WTC11 (cell line): ENCODE results near the gene MRPL14. TPM values are rescaled to one million over a fixed set of nuclear protein-coding genes. Genes with fewer than 3 reads are reported as not detected.

Source experiments
- ATAC-seq: fragments of 200-7000 bp; cut with Tn5 transposase; 2 replicates; pipeline ENCODE4 v1.10.0; 2021; ENCODE audit warnings: mild to moderate bottlenecking, moderate library complexity
- CTCF ChIA-PET: fragments of 300-600 bp; sonication (Branson Sonifier 250); formaldehyde crosslinking; loops from one replicate; lab custom pipeline; 2021; ENCODE audit warnings: antibody characterized with exemption; lab: Charles Lee
- POLR2A ChIA-PET: fragments of 350-600 bp; sonication (Branson Sonifier 250); formaldehyde crosslinking; loops from one replicate; lab custom pipeline; 2021; ENCODE audit warnings: antibody characterized with exemption; lab: Charles Lee
- DNase-seq: peaks from one replicate; pipeline ENCODE4 v3.0.0; 2021; ENCODE audit warnings: low spot score
- H3K27ac Mint-ChIP-seq: 2 replicates; pipeline ENCODE4 v1.8.0; 2021; ENCODE audit warnings: mixed read lengths
- H3K27me3 Mint-ChIP-seq: 2 replicates; pipeline ENCODE4 v1.8.0; 2021; ENCODE audit warnings: low read depth, mild to moderate bottlenecking, moderate library complexity, mixed read lengths
- H3K36me3 Mint-ChIP-seq: 2 replicates; pipeline ENCODE4 v1.8.0; 2021; ENCODE audit warnings: mixed read lengths
- H3K4me1 Mint-ChIP-seq: 2 replicates; pipeline ENCODE4 v1.8.0; 2022; ENCODE audit warnings: mixed read lengths
- H3K4me3 Mint-ChIP-seq: 2 replicates; pipeline ENCODE4 v1.8.0; 2021; ENCODE audit warnings: mild to moderate bottlenecking, moderate library complexity, mixed read lengths
- H3K9me3 Mint-ChIP-seq: 2 replicates; pipeline ENCODE4 v1.8.0; 2021; ENCODE audit warnings: mixed read lengths
- CBFB ChIP-seq: sonication (generic); formaldehyde crosslinking; IDR thresholded peaks from 2 replicates; pipeline ENCODE4 v1.8.1; 2022; ENCODE audit warnings: mild to moderate bottlenecking, low read depth, missing genetic modification reagents
- ESRRA ChIP-seq: sonication (generic); formaldehyde crosslinking; IDR thresholded peaks from 2 replicates; pipeline ENCODE4 v1.8.1; 2022; ENCODE audit warnings: mild to moderate bottlenecking, missing genetic modification reagents, borderline replicate concordance
- FOXJ3 ChIP-seq: sonication (generic); formaldehyde crosslinking; IDR thresholded peaks from 2 replicates; pipeline ENCODE4 v1.9.0; 2021; ENCODE audit warnings: missing genetic modification reagents, mild to moderate bottlenecking, borderline replicate concordance
- GABPB1 ChIP-seq: sonication (generic); formaldehyde crosslinking; IDR thresholded peaks from 2 replicates; pipeline ENCODE4 v1.8.1; 2023; ENCODE audit warnings: mild to moderate bottlenecking, missing genetic modification reagents
- JAZF1 ChIP-seq: fragments of 250-450 bp; sonication (Bioruptor Pico); IDR thresholded peaks from 2 replicates; pipeline ENCODE4 v1.9.0; 2021; ENCODE audit warnings: moderate library complexity, mild to moderate bottlenecking, inconsistent platforms
- NFYB ChIP-seq: sonication (generic); formaldehyde crosslinking; conservative IDR thresholded peaks from 2 replicates; pipeline ENCODE4 v1.8.0; 2022; ENCODE audit warnings: low read depth, missing genetic modification reagents
- NR3C1 ChIP-seq: sonication (generic); formaldehyde crosslinking; conservative IDR thresholded peaks from 2 replicates; pipeline ENCODE4 v1.8.1; 2023; ENCODE audit warnings: low read depth, mild to moderate bottlenecking, missing genetic modification reagents
- PRRX2 ChIP-seq: fragments of 250-450 bp; sonication (Bioruptor Pico); IDR thresholded peaks from 2 replicates; pipeline ENCODE4 v1.8.0; 2021; ENCODE audit warnings: mild to moderate bottlenecking
- SMAD3 ChIP-seq: sonication (generic); formaldehyde crosslinking; IDR thresholded peaks from 2 replicates; pipeline ENCODE4 v1.8.0; 2022; ENCODE audit warnings: missing genetic modification reagents, mild to moderate bottlenecking, borderline replicate concordance
- SOX15 ChIP-seq: fragments of 250-450 bp; sonication (Bioruptor Pico); IDR thresholded peaks from 2 replicates; pipeline ENCODE4 v1.9.0; 2021; ENCODE audit warnings: mild to moderate bottlenecking
- TEAD4 ChIP-seq: sonication (generic); formaldehyde crosslinking; IDR thresholded peaks from 2 replicates; pipeline ENCODE4 v1.8.0; 2022; ENCODE audit warnings: mild to moderate bottlenecking, missing genetic modification reagents
- ZNF232 ChIP-seq: sonication (generic); formaldehyde crosslinking; IDR thresholded peaks from 2 replicates; pipeline ENCODE4 v1.8.0; 2022; ENCODE audit warnings: mild to moderate bottlenecking, missing genetic modification reagents
- ZNF423 ChIP-seq: fragments of 250-450 bp; sonication (Bioruptor Pico); IDR thresholded peaks from 2 replicates; pipeline ENCODE4 v2.1.2; 2022; ENCODE audit warnings: mild to moderate bottlenecking, moderate library complexity
- total RNA-seq: library from RNA; stranded (reverse); gene quantifications from 3 replicates; pipeline ENCODE4 v1.2.3, GENCODE V29; 2021
- TF ChIP-seq, protein P1 (sequence below): sonication (generic); formaldehyde crosslinking; IDR thresholded peaks from 2 replicates; pipeline ENCODE4 v1.8.0; 2023; ENCODE audit warnings: missing genetic modification reagents, mild to moderate bottlenecking, borderline replicate concordance
- TF ChIP-seq, protein P2 (sequence below): fragments of 250-450 bp; sonication (Bioruptor Pico); IDR thresholded peaks from 2 replicates; pipeline ENCODE4 v1.9.0; 2021; ENCODE audit warnings: mild to moderate bottlenecking
- TF ChIP-seq, protein P3 (sequence below): sonication (generic); formaldehyde crosslinking; IDR thresholded peaks from 2 replicates; pipeline ENCODE4 v1.8.1; 2023; ENCODE audit warnings: mild to moderate bottlenecking, missing genetic modification reagents, moderate library complexity
- TF ChIP-seq, protein P4 (sequence below): sonication (generic); formaldehyde crosslinking; IDR thresholded peaks from 2 replicates; pipeline ENCODE4 v1.8.1; 2023; ENCODE audit warnings: mild to moderate bottlenecking, missing genetic modification reagents, moderate library complexity
- TF ChIP-seq, protein P5 (sequence below): sonication (generic); formaldehyde crosslinking; IDR thresholded peaks from 2 replicates; pipeline ENCODE4 v1.8.1; 2023; ENCODE audit warnings: mild to moderate bottlenecking, missing genetic modification reagents, borderline replicate concordance
- TF ChIP-seq, protein P6 (sequence below): sonication (generic); formaldehyde crosslinking; IDR thresholded peaks from 2 replicates; pipeline ENCODE4 v1.8.1; 2022; ENCODE audit warnings: mild to moderate bottlenecking, moderate library complexity, missing genetic modification reagents
- TF ChIP-seq, protein P7 (sequence below): sonication (generic); formaldehyde crosslinking; IDR thresholded peaks from 2 replicates; pipeline ENCODE4 v1.8.0; 2022; ENCODE audit warnings: missing genetic modification reagents

MRPL14 gene
- total RNA-seq, 1 experiment from 2014 or later: 74.2 TPM

DNA sequence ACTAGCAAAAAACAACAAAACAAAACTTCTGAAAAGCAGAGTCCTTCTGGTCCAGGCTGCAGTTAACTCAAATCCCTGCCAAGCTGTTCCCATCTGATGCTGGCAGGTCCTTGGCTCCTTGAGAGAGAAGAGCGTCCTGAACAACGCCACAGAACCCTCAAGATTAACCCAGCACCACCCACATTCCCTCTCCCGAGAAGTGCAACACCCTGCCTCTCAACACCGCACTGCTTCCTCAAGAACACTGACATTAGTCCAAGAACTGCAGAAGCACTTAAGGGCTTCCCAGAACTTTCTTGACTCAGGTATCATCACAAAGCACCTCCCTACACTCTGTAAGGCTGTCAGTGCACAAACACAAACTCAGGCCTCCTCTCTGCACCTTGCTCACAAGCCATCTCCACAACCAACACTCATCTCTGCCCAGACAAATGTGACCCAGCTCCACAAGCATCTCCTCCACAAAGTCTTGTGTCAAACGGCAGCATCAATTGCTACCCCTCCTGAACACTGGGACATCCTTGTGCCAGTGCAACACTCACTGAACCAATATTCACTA lies 7.5 kb downstream of the MRPL14 start:
- ChIA-PET CTCF (no interaction called here), POLR2A (no interaction called here)
- H3K4me1 Mint-ChIP-seq: peaks cover 56% of the 10 kb centered on the region
- no peaks in the 10 kb centered on the region for H3K9me3 Mint-ChIP-seq
- H3K4me3 Mint-ChIP-seq: no peak overlapping the region
- peak overlapping the region; percentile 70 for H3K27ac Mint-ChIP-seq
- DNase-seq: no peak
- peaks cover 7% of the 10 kb centered on the region; the same call in 1 of the 2 replicates for H3K36me3 Mint-ChIP-seq
- no peaks in the 10 kb centered on the region for H3K27me3 Mint-ChIP-seq
- TF ChIP-seq SMAD3 (CRISPR knock-in tag) (no peak), ZNF232 (CRISPR knock-in tag) (no peak), JAZF1 (no peak), PRRX2 (CRISPR knock-in tag) (no peak), TEAD4 (no peak), CBFB (CRISPR knock-in tag) (no peak), FOXJ3 (CRISPR knock-in tag) (no peak), GABPB1 (CRISPR knock-in tag) (no peak), ZNF423 (CRISPR knock-in tag) (no peak), NR3C1 (no peak), ESRRA (CRISPR knock-in tag) (no peak), NFYB (CRISPR knock-in tag) (no peak), SOX15 (CRISPR knock-in tag) (no peak)
- TF ChIP-seq, protein P1, sequence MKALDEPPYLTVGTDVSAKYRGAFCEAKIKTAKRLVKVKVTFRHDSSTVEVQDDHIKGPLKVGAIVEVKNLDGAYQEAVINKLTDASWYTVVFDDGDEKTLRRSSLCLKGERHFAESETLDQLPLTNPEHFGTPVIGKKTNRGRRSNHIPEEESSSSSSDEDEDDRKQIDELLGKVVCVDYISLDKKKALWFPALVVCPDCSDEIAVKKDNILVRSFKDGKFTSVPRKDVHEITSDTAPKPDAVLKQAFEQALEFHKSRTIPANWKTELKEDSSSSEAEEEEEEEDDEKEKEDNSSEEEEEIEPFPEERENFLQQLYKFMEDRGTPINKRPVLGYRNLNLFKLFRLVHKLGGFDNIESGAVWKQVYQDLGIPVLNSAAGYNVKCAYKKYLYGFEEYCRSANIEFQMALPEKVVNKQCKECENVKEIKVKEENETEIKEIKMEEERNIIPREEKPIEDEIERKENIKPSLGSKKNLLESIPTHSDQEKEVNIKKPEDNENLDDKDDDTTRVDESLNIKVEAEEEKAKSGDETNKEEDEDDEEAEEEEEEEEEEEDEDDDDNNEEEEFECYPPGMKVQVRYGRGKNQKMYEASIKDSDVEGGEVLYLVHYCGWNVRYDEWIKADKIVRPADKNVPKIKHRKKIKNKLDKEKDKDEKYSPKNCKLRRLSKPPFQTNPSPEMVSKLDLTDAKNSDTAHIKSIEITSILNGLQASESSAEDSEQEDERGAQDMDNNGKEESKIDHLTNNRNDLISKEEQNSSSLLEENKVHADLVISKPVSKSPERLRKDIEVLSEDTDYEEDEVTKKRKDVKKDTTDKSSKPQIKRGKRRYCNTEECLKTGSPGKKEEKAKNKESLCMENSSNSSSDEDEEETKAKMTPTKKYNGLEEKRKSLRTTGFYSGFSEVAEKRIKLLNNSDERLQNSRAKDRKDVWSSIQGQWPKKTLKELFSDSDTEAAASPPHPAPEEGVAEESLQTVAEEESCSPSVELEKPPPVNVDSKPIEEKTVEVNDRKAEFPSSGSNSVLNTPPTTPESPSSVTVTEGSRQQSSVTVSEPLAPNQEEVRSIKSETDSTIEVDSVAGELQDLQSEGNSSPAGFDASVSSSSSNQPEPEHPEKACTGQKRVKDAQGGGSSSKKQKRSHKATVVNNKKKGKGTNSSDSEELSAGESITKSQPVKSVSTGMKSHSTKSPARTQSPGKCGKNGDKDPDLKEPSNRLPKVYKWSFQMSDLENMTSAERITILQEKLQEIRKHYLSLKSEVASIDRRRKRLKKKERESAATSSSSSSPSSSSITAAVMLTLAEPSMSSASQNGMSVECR: no peak
- TF ChIP-seq, protein P2, sequence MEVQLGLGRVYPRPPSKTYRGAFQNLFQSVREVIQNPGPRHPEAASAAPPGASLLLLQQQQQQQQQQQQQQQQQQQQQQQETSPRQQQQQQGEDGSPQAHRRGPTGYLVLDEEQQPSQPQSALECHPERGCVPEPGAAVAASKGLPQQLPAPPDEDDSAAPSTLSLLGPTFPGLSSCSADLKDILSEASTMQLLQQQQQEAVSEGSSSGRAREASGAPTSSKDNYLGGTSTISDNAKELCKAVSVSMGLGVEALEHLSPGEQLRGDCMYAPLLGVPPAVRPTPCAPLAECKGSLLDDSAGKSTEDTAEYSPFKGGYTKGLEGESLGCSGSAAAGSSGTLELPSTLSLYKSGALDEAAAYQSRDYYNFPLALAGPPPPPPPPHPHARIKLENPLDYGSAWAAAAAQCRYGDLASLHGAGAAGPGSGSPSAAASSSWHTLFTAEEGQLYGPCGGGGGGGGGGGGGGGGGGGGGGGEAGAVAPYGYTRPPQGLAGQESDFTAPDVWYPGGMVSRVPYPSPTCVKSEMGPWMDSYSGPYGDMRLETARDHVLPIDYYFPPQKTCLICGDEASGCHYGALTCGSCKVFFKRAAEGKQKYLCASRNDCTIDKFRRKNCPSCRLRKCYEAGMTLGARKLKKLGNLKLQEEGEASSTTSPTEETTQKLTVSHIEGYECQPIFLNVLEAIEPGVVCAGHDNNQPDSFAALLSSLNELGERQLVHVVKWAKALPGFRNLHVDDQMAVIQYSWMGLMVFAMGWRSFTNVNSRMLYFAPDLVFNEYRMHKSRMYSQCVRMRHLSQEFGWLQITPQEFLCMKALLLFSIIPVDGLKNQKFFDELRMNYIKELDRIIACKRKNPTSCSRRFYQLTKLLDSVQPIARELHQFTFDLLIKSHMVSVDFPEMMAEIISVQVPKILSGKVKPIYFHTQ (CRISPR knock-in tag): no peak
- TF ChIP-seq, protein P3, sequence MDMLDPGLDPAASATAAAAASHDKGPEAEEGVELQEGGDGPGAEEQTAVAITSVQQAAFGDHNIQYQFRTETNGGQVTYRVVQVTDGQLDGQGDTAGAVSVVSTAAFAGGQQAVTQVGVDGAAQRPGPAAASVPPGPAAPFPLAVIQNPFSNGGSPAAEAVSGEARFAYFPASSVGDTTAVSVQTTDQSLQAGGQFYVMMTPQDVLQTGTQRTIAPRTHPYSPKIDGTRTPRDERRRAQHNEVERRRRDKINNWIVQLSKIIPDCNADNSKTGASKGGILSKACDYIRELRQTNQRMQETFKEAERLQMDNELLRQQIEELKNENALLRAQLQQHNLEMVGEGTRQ (CRISPR knock-in tag): no peak
- TF ChIP-seq, protein P4, sequence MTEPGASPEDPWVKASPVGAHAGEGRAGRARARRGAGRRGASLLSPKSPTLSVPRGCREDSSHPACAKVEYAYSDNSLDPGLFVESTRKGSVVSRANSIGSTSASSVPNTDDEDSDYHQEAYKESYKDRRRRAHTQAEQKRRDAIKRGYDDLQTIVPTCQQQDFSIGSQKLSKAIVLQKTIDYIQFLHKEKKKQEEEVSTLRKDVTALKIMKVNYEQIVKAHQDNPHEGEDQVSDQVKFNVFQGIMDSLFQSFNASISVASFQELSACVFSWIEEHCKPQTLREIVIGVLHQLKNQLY (CRISPR knock-in tag): no peak
- TF ChIP-seq, protein P5, sequence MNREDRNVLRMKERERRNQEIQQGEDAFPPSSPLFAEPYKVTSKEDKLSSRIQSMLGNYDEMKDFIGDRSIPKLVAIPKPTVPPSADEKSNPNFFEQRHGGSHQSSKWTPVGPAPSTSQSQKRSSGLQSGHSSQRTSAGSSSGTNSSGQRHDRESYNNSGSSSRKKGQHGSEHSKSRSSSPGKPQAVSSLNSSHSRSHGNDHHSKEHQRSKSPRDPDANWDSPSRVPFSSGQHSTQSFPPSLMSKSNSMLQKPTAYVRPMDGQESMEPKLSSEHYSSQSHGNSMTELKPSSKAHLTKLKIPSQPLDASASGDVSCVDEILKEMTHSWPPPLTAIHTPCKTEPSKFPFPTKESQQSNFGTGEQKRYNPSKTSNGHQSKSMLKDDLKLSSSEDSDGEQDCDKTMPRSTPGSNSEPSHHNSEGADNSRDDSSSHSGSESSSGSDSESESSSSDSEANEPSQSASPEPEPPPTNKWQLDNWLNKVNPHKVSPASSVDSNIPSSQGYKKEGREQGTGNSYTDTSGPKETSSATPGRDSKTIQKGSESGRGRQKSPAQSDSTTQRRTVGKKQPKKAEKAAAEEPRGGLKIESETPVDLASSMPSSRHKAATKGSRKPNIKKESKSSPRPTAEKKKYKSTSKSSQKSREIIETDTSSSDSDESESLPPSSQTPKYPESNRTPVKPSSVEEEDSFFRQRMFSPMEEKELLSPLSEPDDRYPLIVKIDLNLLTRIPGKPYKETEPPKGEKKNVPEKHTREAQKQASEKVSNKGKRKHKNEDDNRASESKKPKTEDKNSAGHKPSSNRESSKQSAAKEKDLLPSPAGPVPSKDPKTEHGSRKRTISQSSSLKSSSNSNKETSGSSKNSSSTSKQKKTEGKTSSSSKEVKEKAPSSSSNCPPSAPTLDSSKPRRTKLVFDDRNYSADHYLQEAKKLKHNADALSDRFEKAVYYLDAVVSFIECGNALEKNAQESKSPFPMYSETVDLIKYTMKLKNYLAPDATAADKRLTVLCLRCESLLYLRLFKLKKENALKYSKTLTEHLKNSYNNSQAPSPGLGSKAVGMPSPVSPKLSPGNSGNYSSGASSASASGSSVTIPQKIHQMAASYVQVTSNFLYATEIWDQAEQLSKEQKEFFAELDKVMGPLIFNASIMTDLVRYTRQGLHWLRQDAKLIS (CRISPR knock-in tag): no peak
- TF ChIP-seq, protein P6, sequence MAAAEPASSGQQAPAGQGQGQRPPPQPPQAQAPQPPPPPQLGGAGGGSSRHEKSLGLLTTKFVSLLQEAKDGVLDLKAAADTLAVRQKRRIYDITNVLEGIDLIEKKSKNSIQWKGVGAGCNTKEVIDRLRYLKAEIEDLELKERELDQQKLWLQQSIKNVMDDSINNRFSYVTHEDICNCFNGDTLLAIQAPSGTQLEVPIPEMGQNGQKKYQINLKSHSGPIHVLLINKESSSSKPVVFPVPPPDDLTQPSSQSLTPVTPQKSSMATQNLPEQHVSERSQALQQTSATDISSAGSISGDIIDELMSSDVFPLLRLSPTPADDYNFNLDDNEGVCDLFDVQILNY: no peak
- TF ChIP-seq, protein P7, sequence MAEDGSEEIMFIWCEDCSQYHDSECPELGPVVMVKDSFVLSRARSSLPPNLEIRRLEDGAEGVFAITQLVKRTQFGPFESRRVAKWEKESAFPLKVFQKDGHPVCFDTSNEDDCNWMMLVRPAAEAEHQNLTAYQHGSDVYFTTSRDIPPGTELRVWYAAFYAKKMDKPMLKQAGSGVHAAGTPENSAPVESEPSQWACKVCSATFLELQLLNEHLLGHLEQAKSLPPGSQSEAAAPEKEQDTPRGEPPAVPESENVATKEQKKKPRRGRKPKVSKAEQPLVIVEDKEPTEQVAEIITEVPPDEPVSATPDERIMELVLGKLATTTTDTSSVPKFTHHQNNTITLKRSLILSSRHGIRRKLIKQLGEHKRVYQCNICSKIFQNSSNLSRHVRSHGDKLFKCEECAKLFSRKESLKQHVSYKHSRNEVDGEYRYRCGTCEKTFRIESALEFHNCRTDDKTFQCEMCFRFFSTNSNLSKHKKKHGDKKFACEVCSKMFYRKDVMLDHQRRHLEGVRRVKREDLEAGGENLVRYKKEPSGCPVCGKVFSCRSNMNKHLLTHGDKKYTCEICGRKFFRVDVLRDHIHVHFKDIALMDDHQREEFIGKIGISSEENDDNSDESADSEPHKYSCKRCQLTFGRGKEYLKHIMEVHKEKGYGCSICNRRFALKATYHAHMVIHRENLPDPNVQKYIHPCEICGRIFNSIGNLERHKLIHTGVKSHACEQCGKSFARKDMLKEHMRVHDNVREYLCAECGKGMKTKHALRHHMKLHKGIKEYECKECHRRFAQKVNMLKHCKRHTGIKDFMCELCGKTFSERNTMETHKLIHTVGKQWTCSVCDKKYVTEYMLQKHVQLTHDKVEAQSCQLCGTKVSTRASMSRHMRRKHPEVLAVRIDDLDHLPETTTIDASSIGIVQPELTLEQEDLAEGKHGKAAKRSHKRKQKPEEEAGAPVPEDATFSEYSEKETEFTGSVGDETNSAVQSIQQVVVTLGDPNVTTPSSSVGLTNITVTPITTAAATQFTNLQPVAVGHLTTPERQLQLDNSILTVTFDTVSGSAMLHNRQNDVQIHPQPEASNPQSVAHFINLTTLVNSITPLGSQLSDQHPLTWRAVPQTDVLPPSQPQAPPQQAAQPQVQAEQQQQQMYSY (CRISPR knock-in tag): no peak
- ATAC-seq: no peak
